Coronary artery (tissue), 2 donors: Measurements from ENCODE around the gene CLIC5.

ENCODE experiments used
- DNase-seq: peaks from one replicate; pipeline ENCODE4 v3.0.0-alpha.2; 2017; ENCODE audit warnings: low spot score
- H3K27ac ChIP-seq, 2 donors: fragments of 200-600 bp; sonication (generic); one replicate each; pipeline ENCODE4 v1.5.1; 2016 to 2019
- H3K4me3 ChIP-seq: fragments of 200-600 bp; sonication (generic); 2 replicates; pipeline ENCODE4 v1.5.1; 2016; ENCODE audit warnings: mild to moderate bottlenecking, moderate library complexity
- CTCF ChIP-seq: fragments of 200-600 bp; sonication (generic); IDR thresholded peaks from one replicate; pipeline ENCODE4 v1.5.1; 2019; ENCODE audit warnings: antibody characterized with exemption

CLIC5 gene

DNA sequence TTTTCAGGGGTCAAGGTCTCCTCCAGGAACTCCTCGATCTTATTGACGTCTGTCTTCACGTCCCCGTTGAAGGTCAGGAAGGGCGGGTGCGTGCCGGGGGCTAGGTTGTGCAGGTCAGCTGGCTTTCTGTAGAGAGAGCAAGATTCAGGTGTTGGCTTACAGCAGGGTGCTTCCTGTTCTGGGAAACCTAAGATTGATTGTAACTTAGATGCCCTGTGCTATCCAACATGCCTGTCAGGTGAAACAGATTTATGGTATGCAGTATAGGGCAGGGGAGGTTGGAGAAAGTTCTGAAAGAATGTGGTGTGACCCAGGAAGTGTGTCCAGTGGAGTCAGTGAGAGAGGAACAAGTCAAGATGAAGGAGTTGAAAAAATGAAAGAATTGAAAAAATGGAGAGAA, 66.4 kb downstream of the CLIC5 start:
- no peak overlapping the region for H3K27ac ChIP-seq
- TF ChIP-seq CTCF = no peak
- H3K4me3 ChIP-seq = no peak overlapping the region
- no peak for DNase-seq

DNA sequence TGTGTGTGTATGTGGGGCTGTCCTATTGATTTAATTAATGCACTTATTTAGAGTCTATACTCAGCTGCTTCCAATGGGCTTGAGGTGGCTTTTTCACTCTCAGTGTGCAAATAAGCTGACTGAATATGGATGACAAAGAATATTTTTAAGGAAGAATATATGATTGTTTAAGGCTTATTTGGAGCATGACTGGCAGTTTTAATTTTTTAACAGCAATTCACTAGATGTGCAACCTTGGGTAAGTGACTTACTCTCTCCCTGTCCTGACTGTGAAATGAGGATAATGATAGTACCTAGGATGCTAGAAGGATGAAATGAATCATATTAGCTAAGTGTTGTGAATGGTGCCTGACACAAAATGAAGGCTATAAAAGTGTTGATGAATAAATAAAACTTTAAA, 67.9 kb downstream of the CLIC5 start:
- Histone ChIP-seq H3K4me3 (no peak overlapping the region), H3K27ac (no peak overlapping the region)
- no peak for TF ChIP-seq CTCF
- DNase-seq = no peak

DNA sequence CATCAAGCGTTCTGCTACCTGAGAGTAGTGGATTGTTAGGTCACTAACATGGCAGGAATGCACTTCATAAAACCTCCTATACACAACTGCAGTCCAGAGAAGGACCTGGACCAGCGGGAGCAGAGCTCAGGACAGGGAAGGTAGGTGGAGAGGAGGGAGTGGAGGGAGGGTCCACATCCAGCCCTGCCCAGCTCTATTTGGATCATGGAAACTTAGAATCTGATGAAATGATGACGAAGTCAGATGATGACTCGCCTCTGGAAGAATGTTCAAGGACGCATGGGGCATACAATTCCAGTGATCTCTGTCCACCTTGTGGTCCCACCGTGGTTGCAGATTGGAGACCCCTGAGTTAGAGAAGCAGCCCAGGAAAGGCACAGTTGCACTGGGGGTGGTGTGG, 68.8 kb downstream of the CLIC5 start:
- no peak for TF ChIP-seq CTCF
- no peak for DNase-seq
- no peak overlapping the region for H3K27ac ChIP-seq
- H3K4me3 ChIP-seq = no peak overlapping the region

DNA sequence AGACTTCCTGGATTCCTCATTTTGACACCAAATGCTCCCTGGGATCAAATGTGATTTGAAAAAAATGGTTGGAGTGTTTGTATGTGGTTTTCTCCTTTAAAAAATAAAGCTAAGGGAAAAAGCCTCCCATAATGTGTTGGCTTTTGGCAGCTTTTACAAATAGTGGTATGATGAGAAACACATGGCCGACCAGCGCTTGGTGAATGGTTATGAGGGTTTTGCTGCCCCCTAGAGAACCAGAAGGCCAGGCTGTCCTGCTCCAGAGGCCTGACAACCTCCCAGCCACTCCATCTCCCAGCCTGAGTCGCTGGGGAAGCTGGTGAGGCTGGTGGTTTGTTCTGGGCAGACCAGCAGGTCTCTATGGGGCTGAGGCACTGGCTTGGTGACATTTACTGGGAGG, 69.3 kb downstream of the CLIC5 start:
- DNase-seq = no peak
- H3K27ac ChIP-seq = no peak overlapping the region
- no peak for TF ChIP-seq CTCF
- H3K4me3 ChIP-seq = no peak overlapping the region

- no peak for DNase-seq
- no peak for TF ChIP-seq CTCF
- Histone ChIP-seq H3K4me3 (no peak overlapping the region), H3K27ac (no peak overlapping the region)
These were observed 72.7 kb downstream of the CLIC5 start for GRCh38 chr6:45942953-45943352.

DNA sequence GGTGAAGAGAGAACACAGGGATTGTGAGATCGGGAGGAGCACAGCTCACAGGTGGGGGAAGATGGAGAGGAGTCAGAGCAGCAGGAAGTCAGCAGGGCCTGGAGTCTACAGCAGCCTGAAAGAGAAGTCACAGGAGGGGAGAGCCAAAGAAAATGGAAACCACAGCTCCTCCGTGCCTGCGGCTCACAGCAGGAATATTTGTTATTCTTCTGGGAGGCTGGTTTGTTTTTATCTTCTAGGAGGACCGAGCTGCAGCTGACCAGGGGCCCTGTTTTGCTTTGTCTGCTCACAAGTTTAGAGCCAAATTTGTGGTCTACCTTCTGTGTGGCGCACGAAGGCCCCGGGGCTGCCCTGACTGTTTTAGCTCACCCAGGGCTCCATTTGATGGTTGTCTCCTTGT, 81.8 kb downstream of the CLIC5 start:
- no peak overlapping the region for H3K4me3 ChIP-seq
- no peak for DNase-seq
- no peak for TF ChIP-seq CTCF
- no peak overlapping the region for H3K27ac ChIP-seq

DNA sequence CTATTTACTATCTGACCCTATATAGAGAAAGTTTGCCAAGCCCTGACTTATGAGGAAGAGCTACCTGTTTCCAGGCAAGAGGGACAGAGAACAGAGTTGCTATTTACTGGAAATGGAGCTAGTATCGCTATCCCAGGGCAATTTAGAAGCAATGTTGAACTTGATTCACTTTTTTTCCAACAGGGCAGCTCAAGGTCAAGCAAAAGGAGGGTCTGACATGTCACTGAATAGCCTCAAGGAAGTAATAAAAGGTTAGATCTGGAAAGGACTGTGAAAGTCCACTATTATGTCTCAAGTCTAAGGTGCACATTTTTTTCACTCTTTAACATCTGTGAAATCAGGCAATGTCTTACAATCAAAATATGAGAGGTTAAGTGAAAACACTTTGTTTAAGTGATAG, 84.4 kb downstream of the CLIC5 start:
- Histone ChIP-seq H3K4me3 (no peak overlapping the region), H3K27ac (no peak overlapping the region)
- no peak for DNase-seq
- no peak for TF ChIP-seq CTCF
